ENCODE measurements around the gene MRC1. TPM values are rescaled to one million over a fixed set of nuclear protein-coding genes. Genes with fewer than 3 reads are reported as not detected.

Gene MRC1
- total and polyA plus RNA-seq, 2 of the 8 experiments (the other 6 are each of a cell fraction or from before 2014, with no cell fraction given): 0.03 to 0.06 TPM

- no peak overlapping the region for H2BK15ac ChIP-seq (ENCODE audit: low read length)
- H4K5ac ChIP-seq (ENCODE audit: insufficient read length, low read depth, low read length): no peak overlapping the region
- no peaks in the 10 kb centered on the region for H3K79me2 ChIP-seq (ENCODE audit: control insufficient read depth in 1 of 2, insufficient read depth in 2 of 2, low read length in 2 of 2)
- H2BK5ac ChIP-seq (ENCODE audit: low read depth, low read length): no peak overlapping the region
- no peak overlapping the region for H4K91ac ChIP-seq (replicated peaks; ENCODE audit: insufficient read length, low read length)
- no peak overlapping the region for H4K8ac ChIP-seq (ENCODE audit: extremely low read depth, insufficient read depth, low read length)
- H3K36me3 ChIP-seq (ENCODE audit: control insufficient read depth in 2 of 4, insufficient read depth in 4 of 4, low read length in 3 of 4): no peaks in the 10 kb centered on the region
- no peak overlapping the region for H3K4me2 ChIP-seq (ENCODE audit: insufficient read depth in 1 of 2, low read depth in 2 of 2, low read length in 2 of 2)
- H3K4ac ChIP-seq (replicated peaks; ENCODE audit: insufficient read length, low read depth, low read length): no peak overlapping the region
- no peak overlapping the region for H3K14ac ChIP-seq (ENCODE audit: insufficient read length)
- no peaks in the 10 kb centered on the region for H3K27me3 ChIP-seq (replicated peaks in 1 of 4; ENCODE audit: control insufficient read depth in 3 of 4, extremely low read depth in 1 of 4, insufficient read depth in 3 of 4, low read length in 3 of 4)
- H2BK120ac ChIP-seq (replicated peaks; ENCODE audit: low read depth, low read length): no peak overlapping the region
- no peak overlapping the region for H2AK5ac ChIP-seq (ENCODE audit: low read depth, low read length)
- no peaks in the 10 kb centered on the region for H3K9me3 ChIP-seq (ENCODE audit: insufficient read depth in 2 of 2, low read depth in 1 of 2, low read length in 1 of 2)
- H3K9ac ChIP-seq (replicated peaks in 1 of 4; ENCODE audit: extremely low read depth in 1 of 4, low read depth in 3 of 4, low read length in 3 of 4): no peak overlapping the region
- H3K4me3 ChIP-seq (ENCODE audit: extremely low read depth in 1 of 4, insufficient read depth in 2 of 4, low read depth in 3 of 4, low read length in 4 of 4): no peak overlapping the region
- DNase-seq (ENCODE audit: low read depth in 1 of 2, low spot score in 2 of 2): no peak
- H2BK20ac ChIP-seq (ENCODE audit: low read length): no peak overlapping the region
- H4K20me1 ChIP-seq (replicated peaks in 1 of 2; ENCODE audit: control insufficient read depth in 1 of 2, insufficient read depth in 2 of 2, low read length in 2 of 2): no peaks in the 10 kb centered on the region
- ChIA-PET POLR2A (ENCODE audit: partially characterized antibody) (no interaction called here), CTCF (ENCODE audit: partially characterized antibody) (interaction anchor here (1.1 to 1.2 kb wide), 2 partner anchors 10 to 86 kb away, joined by 3 to 5 read pairs; no protein-coding TSS in a partner anchor)
- WGBS, 2 experiments (ENCODE audit: extremely low coverage in 1 of 2, insufficient coverage in 1 of 2, insufficient read length in 1 of 2, insufficient replicate concordance in 2 of 2, low coverage in 1 of 2, low lambda C conversion rate in 2 of 2, missing lambda C conversion rate in 1 of 2): 89% methylated on average over 3 of the region's 3 CpGs; no CpG with 5 or more reads in 1 of the 2 experiments
- H3K18ac ChIP-seq (ENCODE audit: extremely low read depth, low read length): no peak overlapping the region
- H3K56ac ChIP-seq (replicated peaks; ENCODE audit: insufficient read length, low read depth, low read length): no peak overlapping the region
- H3K23ac ChIP-seq (ENCODE audit: insufficient read length): no peak overlapping the region
- H3K23me2 ChIP-seq (ENCODE audit: low read depth, low read length): no peaks in the 10 kb centered on the region
- no peaks in the 10 kb centered on the region for H3K79me1 ChIP-seq (ENCODE audit: low read depth, low read length)
- H2BK12ac ChIP-seq (ENCODE audit: low read depth, low read length): no peak overlapping the region
- 0 out of 7 replicates have a peak, but pooled peaks cover 0 to 2% (median 0%) of the 10 kb centered on the region in 4 experiments for H3K4me1 ChIP-seq (replicated peaks in 1 of 4; ENCODE audit: control insufficient read depth in 3 of 4, insufficient read depth in 4 of 4, low read length in 3 of 4)
- FAIRE-seq: no peak
- no peak overlapping the region for H2AFZ ChIP-seq (ENCODE audit: low read length)
- no peak overlapping the region for H3K27ac ChIP-seq (ENCODE audit: low read depth, low read length)
- no peak for TF ChIP-seq CBX5 (IDR thresholded peaks at IDR 0.05; ENCODE audit: low read depth, low read length)
- no peak for TF ChIP-seq JUND (IDR thresholded peaks at IDR 0.05; ENCODE audit: low read length)
- TF ChIP-seq RFX5 (IDR thresholded peaks at IDR 0.05; ENCODE audit: borderline replicate concordance, low read depth, low read length): no peak
- no peak for TF ChIP-seq ASH2L (IDR thresholded peaks at IDR 0.05; ENCODE audit: low read length)
- no peak for TF ChIP-seq RBBP5 (IDR thresholded peaks at IDR 0.05; ENCODE audit: borderline replicate concordance, low read depth, low read length)
- no peak for TF ChIP-seq TCF12 (IDR thresholded peaks at IDR 0.05; ENCODE audit: low read depth, low read length)
- TF ChIP-seq TBP (IDR thresholded peaks at IDR 0.05; ENCODE audit: low read depth, low read length): no peak
- TF ChIP-seq FOSL1 (IDR thresholded peaks at IDR 0.05; ENCODE audit: insufficient read depth, low read depth, low read length): no peak
- no peak for TF ChIP-seq BACH1 (IDR thresholded peaks at IDR 0.05; ENCODE audit: low read length)
- no peak for TF ChIP-seq MAFK (IDR thresholded peaks at IDR 0.05; ENCODE audit: low read depth, low read length)
- TF ChIP-seq EZH2 (IDR thresholded peaks at IDR 0.05; ENCODE audit: low read depth, low read length, severe bottlenecking): no peak
- no peak for TF ChIP-seq HDAC6 (IDR thresholded peaks at IDR 0.05; ENCODE audit: low read depth, low read length)
- no peak for TF ChIP-seq RAD21 (IDR thresholded peaks at IDR 0.05 in 1 of 2, conservative IDR thresholded peaks at IDR 0.05 in 1 of 2; ENCODE audit: low read depth in 2 of 2, low read length in 2 of 2)
- TF ChIP-seq ZNF274 (IDR thresholded peaks at IDR 0.05; ENCODE audit: borderline replicate concordance, extremely low read depth, low read length): no peak
- TF ChIP-seq CHD1 (IDR thresholded peaks at IDR 0.05; ENCODE audit: low read depth, low read length): no peak
- no peak for TF ChIP-seq TAF1 (IDR thresholded peaks at IDR 0.05; ENCODE audit: low read depth, low read length)
These were observed 112.2 kb downstream of the MRC1 start for GRCh38 chr10:17921378-17921777.
